Mesodermal cell (in vitro differentiated cells): Measurements from ENCODE around the gene LSM2.

Source experiments
- H3K27ac ChIP-seq: 2 replicates; pipeline ENCODE4 v1.7.0; 2013; ENCODE audit warnings: mild to moderate bottlenecking, low read depth, low read length, moderate library complexity; ENCODE audit not compliant: severe bottlenecking
- H3K36me3 ChIP-seq: 2 replicates; pipeline ENCODE4 v1.7.1; 2013; ENCODE audit warnings: mild to moderate bottlenecking, low read length, moderate library complexity; ENCODE audit not compliant: control insufficient read depth, insufficient read depth
- H3K4me1 ChIP-seq: one replicate; pipeline ENCODE4 v1.7.1; 2013; ENCODE audit warnings: mild to moderate bottlenecking, low read length; ENCODE audit not compliant: insufficient read depth, control insufficient read depth, poor library complexity, severe bottlenecking
- H3K4me3 ChIP-seq: 2 replicates; pipeline ENCODE4 v1.7.0; 2013; ENCODE audit warnings: low read length, control low read depth, mild to moderate bottlenecking; ENCODE audit not compliant: insufficient read depth, poor library complexity, severe bottlenecking; ENCODE audit errors: extremely low read depth
- H3K9me3 ChIP-seq: 2 replicates; pipeline ENCODE4 v1.7.1; 2013; ENCODE audit warnings: mild to moderate bottlenecking, low read length, moderate library complexity; ENCODE audit not compliant: control insufficient read depth
- WGBS, 2 experiments: methylation state at CpG; one replicate each; pipeline ENCODE4 v1.1.5; 2013; ENCODE audit warnings: missing lambda C conversion rate in 2 of 2; ENCODE audit not compliant: insufficient coverage in 2 of 2; 5-methylcytosine and 5-hydroxymethylcytosine counted together

The LSM2 gene

DNA sequence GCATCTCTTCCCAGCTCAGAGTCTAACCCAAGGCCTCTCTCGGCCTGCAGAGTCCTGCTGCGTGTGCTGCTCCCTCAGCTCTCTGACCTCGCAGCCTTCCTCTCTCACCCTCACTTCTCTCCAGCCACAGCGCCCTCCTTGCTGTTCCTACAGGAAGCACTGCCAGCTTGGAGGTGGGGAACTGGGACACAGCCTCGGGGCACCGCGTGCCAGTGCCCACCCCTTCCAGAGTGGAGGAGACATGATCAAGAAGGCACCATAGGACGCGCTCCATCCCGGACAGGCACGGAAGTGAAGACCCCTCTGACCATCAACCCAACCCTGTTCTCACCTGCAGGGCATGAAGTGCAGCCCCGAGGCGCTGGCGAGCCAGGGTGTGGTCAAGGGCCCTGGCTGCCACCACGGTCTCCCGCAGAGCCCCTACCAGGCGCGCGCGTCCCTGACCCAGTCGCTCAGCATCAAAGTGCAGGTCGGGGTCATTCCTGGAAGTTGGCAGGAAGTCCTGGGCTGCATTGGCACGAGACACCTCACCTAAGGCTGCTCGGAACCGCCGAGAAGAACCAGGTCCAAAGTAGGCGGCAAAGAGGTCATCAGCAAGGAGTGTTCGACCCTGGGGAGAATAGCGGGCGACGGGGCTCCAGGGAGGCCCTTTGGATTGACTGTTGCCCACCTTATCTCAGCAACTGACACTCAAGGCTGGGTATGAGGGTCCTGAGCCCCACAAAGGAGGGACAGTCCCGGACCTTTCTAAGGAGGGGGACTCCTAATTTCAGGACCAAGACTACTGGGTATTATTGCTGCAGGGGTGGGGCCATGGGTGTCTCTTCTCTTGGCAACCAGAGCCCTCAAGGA lies 30.9 kb downstream of the LSM2 start:
- Histone ChIP-seq H3K27ac (no peak overlapping the region), H3K36me3 (peaks cover 24% of the 10 kb centered on the region), H3K4me1 (peaks cover 12% of the 10 kb centered on the region), H3K4me3 (no peak overlapping the region), H3K9me3 (no peaks in the 10 kb centered on the region)
- WGBS, 2 experiments = 90 to 94% methylated on average over 31 to 32 of the region's 32 CpGs

DNA sequence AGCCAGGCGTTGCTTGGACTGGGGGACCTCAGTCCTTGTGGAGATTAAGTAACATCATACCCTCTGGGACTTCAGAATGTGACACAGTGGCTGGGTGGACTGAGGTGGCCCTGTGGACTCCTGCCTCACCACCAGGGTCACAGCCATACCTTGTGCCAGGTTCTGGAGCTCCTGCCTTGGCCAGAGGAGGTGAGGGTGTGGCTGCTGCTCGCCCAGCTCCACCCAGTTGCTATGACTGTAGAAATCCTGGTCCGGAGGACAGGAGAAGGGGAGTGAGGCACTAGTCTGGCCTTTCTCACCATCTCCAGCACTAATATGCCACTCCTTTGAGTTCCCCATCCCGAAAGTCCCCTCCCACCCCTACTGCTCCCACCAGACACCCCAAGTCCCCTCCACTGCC lies 31.6 kb downstream of the LSM2 start:
- H3K9me3 ChIP-seq = no peaks in the 10 kb centered on the region
- peaks cover 12% of the 10 kb centered on the region for H3K4me1 ChIP-seq
- 80 to 95% methylated on average over 2 of the region's 4 CpGs for WGBS, 2 experiments
- H3K4me3 ChIP-seq = no peak overlapping the region
- no peak overlapping the region for H3K27ac ChIP-seq
- H3K36me3 ChIP-seq = peaks cover 18% of the 10 kb centered on the region

GRCh38 chr6:31771992-31772358 lies 34.8 kb downstream of the LSM2 start:
- Histone ChIP-seq H3K36me3 (no peaks in the 10 kb centered on the region), H3K4me3 (no peak overlapping the region), H3K9me3 (no peaks in the 10 kb centered on the region), H3K27ac (no peak overlapping the region), H3K4me1 (peaks cover 6% of the 10 kb centered on the region)
- 94% methylated on average over 3 of the region's 4 CpGs; no CpG with 5 or more reads in 1 of the 2 experiments for WGBS, 2 experiments

DNA sequence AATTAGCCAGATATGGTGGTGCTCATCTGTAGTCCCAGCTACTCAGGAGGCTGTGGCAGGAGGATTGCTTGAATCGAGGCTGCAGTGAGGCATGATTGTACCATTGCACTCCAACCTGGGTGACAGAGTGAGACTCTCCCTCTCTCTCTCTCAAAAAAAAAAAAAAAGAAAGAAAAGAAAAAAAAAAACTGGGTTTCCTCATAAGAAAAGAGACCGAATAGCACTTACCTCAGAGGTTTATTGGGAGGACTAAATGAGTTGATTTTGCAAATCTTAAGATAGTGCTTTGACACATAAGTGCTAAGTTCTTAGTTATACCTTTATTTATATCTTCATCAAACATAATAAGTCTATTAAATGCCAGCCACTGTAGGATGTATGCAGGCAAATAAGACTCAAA lies 35.9 kb downstream of the LSM2 start:
- WGBS, 2 experiments = no CpG with 5 or more reads among the region's 2 CpGs
- H3K4me1 ChIP-seq = no peaks in the 10 kb centered on the region
- no peak overlapping the region for H3K4me3 ChIP-seq
- H3K9me3 ChIP-seq = no peaks in the 10 kb centered on the region
- H3K36me3 ChIP-seq = no peaks in the 10 kb centered on the region
- H3K27ac ChIP-seq = no peak overlapping the region

GRCh38 chr6:31769684-31770371 lies 36.9 kb downstream of the LSM2 start:
- no peaks in the 10 kb centered on the region for H3K4me1 ChIP-seq
- no peak overlapping the region for H3K4me3 ChIP-seq
- WGBS, 2 experiments = 71 to 84% methylated on average over 7 to 8 of the region's 12 CpGs
- H3K27ac ChIP-seq = no peak overlapping the region
- no peaks in the 10 kb centered on the region for H3K9me3 ChIP-seq
- no peaks in the 10 kb centered on the region for H3K36me3 ChIP-seq

GRCh38 chr6:31768363-31769257 lies 38.2 kb downstream of the LSM2 start:
- Histone ChIP-seq H3K4me1 (peaks cover 7% of the 10 kb centered on the region), H3K4me3 (no peak overlapping the region), H3K9me3 (no peaks in the 10 kb centered on the region), H3K36me3 (no peaks in the 10 kb centered on the region), H3K27ac (no peak overlapping the region)
- 94 to 98% methylated on average over 17 to 18 of the region's 18 CpGs for WGBS, 2 experiments

GRCh38 chr6:31767096-31767645 lies 39.6 kb downstream of the LSM2 start:
- Histone ChIP-seq H3K4me1 (peaks cover 18% of the 10 kb centered on the region), H3K27ac (no peak overlapping the region), H3K36me3 (peaks cover 6% of the 10 kb centered on the region), H3K9me3 (no peaks in the 10 kb centered on the region), H3K4me3 (no peak overlapping the region)
- WGBS, 2 experiments = 88 to 93% methylated on average over 6 of the region's 6 CpGs

DNA sequence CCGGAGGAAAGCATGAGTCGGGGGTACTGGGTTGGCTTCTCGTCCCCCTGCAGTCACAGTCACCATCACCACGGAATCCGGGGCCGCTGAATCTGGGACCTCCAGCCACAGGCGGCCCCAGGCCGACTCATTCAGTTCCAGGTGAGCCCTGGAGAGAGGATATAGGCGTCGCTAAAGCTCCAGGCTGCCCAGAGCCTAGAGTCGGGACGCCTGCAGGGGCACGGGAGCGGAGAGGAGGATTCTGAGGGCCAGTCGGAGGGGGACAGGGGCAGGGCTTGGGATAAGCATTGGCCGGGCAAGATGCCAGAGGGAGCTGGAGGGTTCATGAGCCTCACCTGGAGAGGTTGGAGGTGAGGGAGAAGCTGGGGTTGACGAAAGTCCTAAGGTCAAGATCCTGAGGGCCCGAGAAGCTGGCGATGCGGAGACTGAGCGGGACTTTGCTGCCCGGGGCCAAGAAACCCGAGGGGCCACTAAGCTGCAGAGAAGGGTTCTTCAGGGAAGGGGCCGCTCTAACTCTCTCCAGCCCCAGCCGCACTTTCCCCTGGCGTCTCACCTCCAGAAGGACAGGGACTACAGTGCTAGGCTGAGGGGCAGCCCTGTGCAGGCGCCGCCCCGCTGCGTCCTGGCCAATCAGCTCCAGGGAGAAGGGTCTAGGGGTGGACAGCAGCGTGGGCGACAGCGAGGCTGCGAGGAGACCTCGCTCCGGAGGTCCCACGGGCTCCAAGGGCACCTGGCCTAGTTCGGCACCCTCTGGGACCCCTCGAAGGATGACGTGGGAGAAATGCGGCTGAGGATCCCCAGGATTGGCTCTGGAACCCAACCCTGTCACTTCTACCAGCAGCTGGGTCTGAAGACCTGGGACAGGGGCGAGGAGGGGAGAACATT lies 40.6 kb downstream of the LSM2 start:
- WGBS, 2 experiments = 76 to 82% methylated on average over 36 of the region's 42 CpGs
- Histone ChIP-seq H3K4me3 (no peak overlapping the region), H3K27ac (no peak overlapping the region), H3K9me3 (no peaks in the 10 kb centered on the region), H3K4me1 (peaks cover 18% of the 10 kb centered on the region), H3K36me3 (peaks cover 16% of the 10 kb centered on the region)

- H3K27ac ChIP-seq = no peak overlapping the region
- H3K4me3 ChIP-seq = no peak overlapping the region
- H3K9me3 ChIP-seq = no peaks in the 10 kb centered on the region
- peaks cover 18% of the 10 kb centered on the region for H3K4me1 ChIP-seq
- H3K36me3 ChIP-seq = peaks cover 22% of the 10 kb centered on the region
- WGBS, 2 experiments = 97% methylated on average over 7 of the region's 9 CpGs; no CpG with 5 or more reads in 1 of the 2 experiments
These were observed 41.2 kb downstream of the LSM2 start for GRCh38 chr6:31765559-31765909.
